Retinal pigment epithelial cell (primary cell): Measurements from ENCODE around the gene NUP58.
"Not testable (repeated sequence)": the region's sequence is repeated elsewhere in the genome, so short reads cannot be mapped to it uniquely, and the experiment has no call there.

ENCODE experiments used
- DNase-seq: peaks from one replicate; pipeline ENCODE4 v3.0.0-alpha.2; 2010; ENCODE audit warnings: low read depth
- H3K4me3 ChIP-seq: 2 replicates; pipeline ENCODE4 v1.5.1; 2011; ENCODE audit warnings: mild to moderate bottlenecking, low read length, control low read depth, moderate library complexity
- TF ChIP-seq, protein P1 (sequence below): conservative IDR thresholded peaks from 2 replicates; pipeline ENCODE4 v1.5.1; 2011; ENCODE audit warnings: low read depth, low read length, control low read depth, inconsistent platforms

Gene NUP58

DNA sequence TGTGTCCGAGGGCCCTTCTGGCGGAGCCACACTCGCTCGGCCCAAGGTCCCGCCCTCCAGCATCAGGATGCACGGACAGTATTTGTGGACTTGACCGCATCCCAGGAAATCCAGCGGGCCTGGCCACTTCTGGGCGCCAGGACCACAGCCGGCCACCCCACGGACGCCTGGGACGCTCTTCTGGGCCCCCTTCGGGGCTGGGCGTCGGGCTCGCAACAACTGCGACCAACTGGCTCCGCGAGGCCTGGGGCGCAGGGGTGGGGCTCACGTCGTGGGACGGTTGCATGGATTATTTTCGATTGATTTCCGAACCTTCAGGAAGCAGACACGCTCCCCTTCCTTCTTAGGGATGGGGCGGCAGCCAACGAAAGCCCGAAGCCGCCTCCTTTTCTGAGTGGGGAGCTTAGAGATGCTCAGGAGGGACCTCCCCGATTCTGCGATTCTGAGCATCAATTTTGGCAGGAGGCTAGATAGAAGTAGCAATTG is 521 bp upstream of the NUP58 start:
- TF ChIP-seq, protein P1, sequence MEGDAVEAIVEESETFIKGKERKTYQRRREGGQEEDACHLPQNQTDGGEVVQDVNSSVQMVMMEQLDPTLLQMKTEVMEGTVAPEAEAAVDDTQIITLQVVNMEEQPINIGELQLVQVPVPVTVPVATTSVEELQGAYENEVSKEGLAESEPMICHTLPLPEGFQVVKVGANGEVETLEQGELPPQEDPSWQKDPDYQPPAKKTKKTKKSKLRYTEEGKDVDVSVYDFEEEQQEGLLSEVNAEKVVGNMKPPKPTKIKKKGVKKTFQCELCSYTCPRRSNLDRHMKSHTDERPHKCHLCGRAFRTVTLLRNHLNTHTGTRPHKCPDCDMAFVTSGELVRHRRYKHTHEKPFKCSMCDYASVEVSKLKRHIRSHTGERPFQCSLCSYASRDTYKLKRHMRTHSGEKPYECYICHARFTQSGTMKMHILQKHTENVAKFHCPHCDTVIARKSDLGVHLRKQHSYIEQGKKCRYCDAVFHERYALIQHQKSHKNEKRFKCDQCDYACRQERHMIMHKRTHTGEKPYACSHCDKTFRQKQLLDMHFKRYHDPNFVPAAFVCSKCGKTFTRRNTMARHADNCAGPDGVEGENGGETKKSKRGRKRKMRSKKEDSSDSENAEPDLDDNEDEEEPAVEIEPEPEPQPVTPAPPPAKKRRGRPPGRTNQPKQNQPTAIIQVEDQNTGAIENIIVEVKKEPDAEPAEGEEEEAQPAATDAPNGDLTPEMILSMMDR: no peak
- no peak for DNase-seq
- peak overlapping the region; percentile 84 for H3K4me3 ChIP-seq

DNA sequence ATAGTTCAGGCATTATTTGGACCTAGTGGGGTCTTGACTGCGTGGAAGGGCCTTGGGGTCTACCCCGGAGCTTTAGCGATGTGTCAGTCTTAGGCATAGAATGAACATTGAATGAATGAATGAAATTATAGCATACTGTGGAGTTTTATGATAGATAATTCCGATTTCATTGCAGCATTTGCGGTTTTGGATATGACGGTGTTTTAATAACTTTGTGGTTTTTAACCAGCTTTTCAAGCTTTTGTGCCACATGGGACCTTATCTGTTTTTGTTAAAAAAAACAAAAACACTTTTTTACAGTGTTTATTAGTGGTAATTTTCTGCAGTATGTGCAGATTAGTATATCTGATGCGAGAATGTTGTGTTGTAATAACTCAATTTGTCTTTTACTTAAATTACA is 696 bp downstream of the NUP58 start:
- H3K4me3 ChIP-seq: peak overlapping the region; percentile 84
- TF ChIP-seq, protein P1: no peak
- no peak for DNase-seq

DNA sequence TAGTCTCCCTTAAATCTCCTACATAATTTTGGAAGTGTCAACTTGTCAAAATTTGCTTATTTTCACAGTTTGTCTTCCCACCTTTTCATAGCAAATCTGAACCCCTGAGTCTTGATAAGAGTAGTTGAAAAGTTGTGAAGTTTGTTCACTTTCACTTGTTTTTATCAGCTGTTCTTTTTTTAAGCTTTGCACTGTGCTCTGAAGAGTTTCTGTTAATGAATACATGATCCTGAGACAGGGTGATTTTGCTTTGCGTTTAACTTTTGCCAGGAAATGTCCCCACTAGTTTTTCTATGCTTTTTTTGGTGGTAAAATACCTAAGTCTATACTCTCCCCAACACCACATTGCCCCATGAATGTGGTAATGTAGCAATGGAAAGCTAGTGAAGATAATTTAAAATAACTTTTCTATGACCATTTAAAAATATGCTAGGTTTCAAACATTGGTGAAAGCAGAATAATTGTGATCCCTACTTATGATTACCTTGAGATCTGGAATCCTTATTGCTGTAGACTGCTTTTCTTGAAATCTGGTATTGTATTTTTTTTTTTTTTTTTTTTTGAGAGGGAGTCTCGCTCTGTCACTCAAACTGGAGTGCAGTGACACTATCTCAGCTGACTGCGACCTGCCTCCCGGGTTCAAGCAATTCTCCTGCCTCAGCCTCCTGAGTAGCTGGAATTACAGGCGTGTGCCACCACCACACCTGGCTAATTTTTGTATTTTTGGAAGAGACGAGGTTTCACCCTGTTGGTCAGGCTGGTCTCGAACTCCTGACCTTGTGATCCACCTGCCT is 5.4 kb downstream of the NUP58 start:
- DNase-seq: no peak
- no peak overlapping the region for H3K4me3 ChIP-seq

DNA sequence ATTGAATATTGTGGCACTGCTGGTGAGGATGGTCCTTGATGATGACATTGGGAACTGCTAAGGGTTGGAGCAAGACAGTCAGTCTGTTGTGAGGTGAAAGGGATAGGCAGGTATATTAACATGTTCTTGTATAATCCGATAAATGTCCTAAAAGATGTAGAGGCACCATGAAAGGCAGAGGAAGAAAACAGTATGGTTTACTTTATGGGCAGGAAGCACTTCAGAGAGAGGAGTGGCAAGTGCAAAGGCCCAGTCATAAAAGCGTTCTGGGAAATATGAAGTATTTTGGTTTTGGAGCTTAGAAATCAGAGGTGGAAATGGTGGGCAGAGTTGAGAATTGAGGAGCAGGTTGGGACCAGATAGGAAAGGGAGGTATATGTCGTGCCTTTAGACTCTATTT is 9.5 kb downstream of the NUP58 start:
- TF ChIP-seq, protein P1: no peak
- no peak overlapping the region for H3K4me3 ChIP-seq
- DNase-seq: no peak

More for the DNA sequence above, 5.4 kb downstream of the NUP58 start:
- TF ChIP-seq, protein P1: no peak

DNA sequence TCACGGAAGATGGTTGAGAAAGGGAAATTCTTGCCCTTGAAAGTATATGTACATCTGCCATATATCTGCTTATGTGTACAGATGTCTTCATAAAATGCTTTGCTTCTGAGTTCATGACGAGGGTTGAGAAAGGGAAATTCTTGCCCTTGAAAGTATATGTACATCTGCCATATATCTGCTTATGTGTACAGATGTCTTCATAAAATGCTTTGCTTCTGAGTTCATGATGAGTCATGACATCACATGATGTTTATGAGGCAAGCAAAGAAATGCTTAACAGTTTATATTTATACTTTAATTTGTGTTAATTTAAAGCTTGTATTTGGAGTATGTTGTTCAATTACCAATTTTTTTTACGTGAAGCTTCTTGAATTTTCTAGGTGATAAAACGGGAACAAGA is 17.5 kb downstream of the NUP58 start:
- DNase-seq, H3K4me3 ChIP-seq: not testable (repeated sequence)

DNA sequence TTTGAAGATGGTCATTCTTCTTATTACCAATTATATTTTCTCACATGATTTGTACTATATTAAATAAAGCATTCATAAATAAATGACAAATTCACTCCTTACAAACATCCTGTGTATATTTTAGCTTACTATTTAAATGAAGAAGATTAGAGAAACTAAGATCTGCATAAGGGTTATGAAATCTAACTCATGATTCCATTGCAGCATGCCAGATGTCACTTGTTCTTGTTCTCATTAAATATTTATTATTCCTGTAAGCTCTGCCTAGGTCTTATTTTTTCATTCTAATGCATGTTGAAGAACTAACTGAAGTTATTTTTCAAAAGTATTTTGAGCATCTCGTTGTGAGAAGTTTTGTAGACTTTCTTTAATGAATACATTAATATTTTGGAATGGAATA is 18.3 kb downstream of the NUP58 start:
- no peak for DNase-seq
- H3K4me3 ChIP-seq: no peak overlapping the region
- TF ChIP-seq, protein P1: no peak

DNA sequence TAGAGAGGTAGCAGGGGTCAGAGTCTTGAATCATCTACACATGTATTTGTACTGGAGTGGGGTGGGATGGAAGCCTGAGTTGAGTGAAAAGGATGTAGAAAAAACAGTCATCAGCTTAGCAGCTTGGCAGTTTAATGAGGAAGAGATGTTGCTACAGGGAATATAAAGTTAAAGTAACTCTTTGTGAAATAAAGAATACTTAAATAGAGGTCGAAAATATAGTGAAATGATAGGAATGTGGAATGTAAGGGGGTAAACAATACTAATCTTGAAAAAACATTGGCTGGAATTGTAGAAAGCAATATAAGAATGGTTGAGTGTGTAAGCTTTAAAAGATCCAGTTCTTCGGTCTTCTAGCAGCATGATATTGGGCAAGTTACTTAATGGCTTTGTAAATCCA is 22.7 kb downstream of the NUP58 start:
- TF ChIP-seq, protein P1: no peak
- H3K4me3 ChIP-seq: no peak overlapping the region
- DNase-seq: no peak
